ENCODE data around the gene SACM1L.

SACM1L gene

GRCh38 chr3:45724911-45725310, 35.7 kb downstream of the SACM1L start:
- no peak overlapping the region for H3K4me3 ChIP-seq (ENCODE audit: low read depth, low read length)
- no peaks in the 10 kb centered on the region for H3K9me3 ChIP-seq (ENCODE audit: control insufficient read depth, low read length)
- H3K9ac ChIP-seq = no peak overlapping the region
- no peak overlapping the region for H3K4me2 ChIP-seq (ENCODE audit: low read length)
- peaks cover 3% of the 10 kb centered on the region for H3K36me3 ChIP-seq (ENCODE audit: control insufficient read depth, insufficient read depth, low read length)
- H3K27me3 ChIP-seq (ENCODE audit: control insufficient read depth, insufficient read depth, low read length) = no peaks in the 10 kb centered on the region
- TF ChIP-seq, protein P1, sequence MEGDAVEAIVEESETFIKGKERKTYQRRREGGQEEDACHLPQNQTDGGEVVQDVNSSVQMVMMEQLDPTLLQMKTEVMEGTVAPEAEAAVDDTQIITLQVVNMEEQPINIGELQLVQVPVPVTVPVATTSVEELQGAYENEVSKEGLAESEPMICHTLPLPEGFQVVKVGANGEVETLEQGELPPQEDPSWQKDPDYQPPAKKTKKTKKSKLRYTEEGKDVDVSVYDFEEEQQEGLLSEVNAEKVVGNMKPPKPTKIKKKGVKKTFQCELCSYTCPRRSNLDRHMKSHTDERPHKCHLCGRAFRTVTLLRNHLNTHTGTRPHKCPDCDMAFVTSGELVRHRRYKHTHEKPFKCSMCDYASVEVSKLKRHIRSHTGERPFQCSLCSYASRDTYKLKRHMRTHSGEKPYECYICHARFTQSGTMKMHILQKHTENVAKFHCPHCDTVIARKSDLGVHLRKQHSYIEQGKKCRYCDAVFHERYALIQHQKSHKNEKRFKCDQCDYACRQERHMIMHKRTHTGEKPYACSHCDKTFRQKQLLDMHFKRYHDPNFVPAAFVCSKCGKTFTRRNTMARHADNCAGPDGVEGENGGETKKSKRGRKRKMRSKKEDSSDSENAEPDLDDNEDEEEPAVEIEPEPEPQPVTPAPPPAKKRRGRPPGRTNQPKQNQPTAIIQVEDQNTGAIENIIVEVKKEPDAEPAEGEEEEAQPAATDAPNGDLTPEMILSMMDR (IDR thresholded peaks at IDR 0.05) = no peak
- no peaks in the 10 kb centered on the region for H3K4me1 ChIP-seq
- H2AFZ ChIP-seq = no peak overlapping the region
- H3K79me2 ChIP-seq = no peaks in the 10 kb centered on the region
- H3K27ac ChIP-seq = no peak overlapping the region

- Histone ChIP-seq H3K4me3 (ENCODE audit: low read depth, low read length) (no peak overlapping the region), H3K4me1 (no peaks in the 10 kb centered on the region), H3K36me3 (ENCODE audit: control insufficient read depth, insufficient read depth, low read length) (peaks cover 3% of the 10 kb centered on the region), H3K9me3 (ENCODE audit: control insufficient read depth, low read length) (no peaks in the 10 kb centered on the region), H3K79me2 (no peaks in the 10 kb centered on the region), H2AFZ (no peak overlapping the region), H3K4me2 (ENCODE audit: low read length) (no peak overlapping the region), H3K9ac (no peak overlapping the region), H3K27ac (no peak overlapping the region), H3K27me3 (ENCODE audit: control insufficient read depth, insufficient read depth, low read length) (no peaks in the 10 kb centered on the region)
- TF ChIP-seq, protein P1 (IDR thresholded peaks at IDR 0.05) = no peak
These were observed 40.4 kb downstream of the SACM1L start for GRCh38 chr3:45729614-45730013.

- Histone ChIP-seq H3K27me3 (ENCODE audit: control insufficient read depth, insufficient read depth, low read length) (no peaks in the 10 kb centered on the region), H3K4me3 (ENCODE audit: low read depth, low read length) (no peak overlapping the region), H3K4me1 (no peaks in the 10 kb centered on the region), H3K4me2 (ENCODE audit: low read length) (no peak overlapping the region), H3K79me2 (no peaks in the 10 kb centered on the region), H3K36me3 (ENCODE audit: control insufficient read depth, insufficient read depth, low read length) (peaks cover 3% of the 10 kb centered on the region), H3K9me3 (ENCODE audit: control insufficient read depth, low read length) (no peaks in the 10 kb centered on the region), H2AFZ (no peak overlapping the region), H3K9ac (no peak overlapping the region), H3K27ac (no peak overlapping the region)
- TF ChIP-seq, protein P1 (IDR thresholded peaks at IDR 0.05) = no peak
These were observed 41.4 kb downstream of the SACM1L start for GRCh38 chr3:45730409-45731154.

GRCh38 chr3:45736707-45737106, 47.5 kb downstream of the SACM1L start:
- no peak overlapping the region for H3K27ac ChIP-seq

More at GRCh38 chr3:45736707-45737106, 47.5 kb downstream of the SACM1L start:
- H3K27me3 ChIP-seq (ENCODE audit: control insufficient read depth, insufficient read depth, low read length) = no peaks in the 10 kb centered on the region
- no peaks in the 10 kb centered on the region for H3K79me2 ChIP-seq
- TF ChIP-seq, protein P1 (IDR thresholded peaks at IDR 0.05) = no peak
- no peaks in the 10 kb centered on the region for H3K36me3 ChIP-seq (ENCODE audit: control insufficient read depth, insufficient read depth, low read length)
- H3K9ac ChIP-seq = no peak overlapping the region
- no peaks in the 10 kb centered on the region for H3K9me3 ChIP-seq (ENCODE audit: control insufficient read depth, low read length)
- no peak overlapping the region for H3K4me3 ChIP-seq (ENCODE audit: low read depth, low read length)
- H3K4me2 ChIP-seq (ENCODE audit: low read length) = no peak overlapping the region
- H3K4me1 ChIP-seq = no peaks in the 10 kb centered on the region
- H2AFZ ChIP-seq = no peak overlapping the region
